Mesothelial cell of epicardium (in vitro differentiated cells): ENCODE results near the gene HSD17B8. TPM values are rescaled to one million over a fixed set of nuclear protein-coding genes. Genes with fewer than 3 reads are reported as not detected.
"Not testable (repeated sequence)": the region's sequence is repeated elsewhere in the genome, so short reads cannot be mapped to it uniquely, and the experiment has no call there.

ENCODE experiments used
- DNase-seq, 2 experiments: peaks; one replicate each; pipeline ENCODE4 v3.0.0; 2021; ENCODE audit warnings: low spot score in 2 of 2; ENCODE audit not compliant: unreplicated experiment in 2 of 2
- H3K27ac Mint-ChIP-seq: 2 replicates; pipeline ENCODE4 v1.8.0; 2021; ENCODE audit warnings: mixed read lengths
- H3K27me3 Mint-ChIP-seq: 2 replicates; pipeline ENCODE4 v1.8.0; 2021; ENCODE audit warnings: low read depth, mixed read lengths
- H3K36me3 Mint-ChIP-seq: 2 replicates; pipeline ENCODE4 v1.8.0; 2021; ENCODE audit warnings: mixed read lengths
- H3K4me1 Mint-ChIP-seq: 2 replicates; pipeline ENCODE4 v1.8.0; 2021; ENCODE audit warnings: mixed read lengths
- H3K4me3 Mint-ChIP-seq: 2 replicates; pipeline ENCODE4 v1.8.0; 2021; ENCODE audit warnings: mild to moderate bottlenecking, moderate library complexity, mixed read lengths
- H3K9me3 Mint-ChIP-seq: 2 replicates; pipeline ENCODE4 v1.8.0; 2021; ENCODE audit warnings: mixed read lengths
- total RNA-seq: library from RNA; stranded (reverse); gene quantifications from 3 replicates; pipeline ENCODE4 v1.2.1, GENCODE V29; 2021
- TF ChIP-seq, protein P1 (sequence below): fragments of 200-600 bp; sonication (generic); IDR thresholded peaks from one replicate; pipeline ENCODE4 v1.5.0; 2021; ENCODE audit warnings: antibody characterized with exemption; ENCODE audit not compliant: unreplicated experiment

The HSD17B8 gene
- total RNA-seq, 1 donor from 2014 or later: 15.0 TPM

DNA sequence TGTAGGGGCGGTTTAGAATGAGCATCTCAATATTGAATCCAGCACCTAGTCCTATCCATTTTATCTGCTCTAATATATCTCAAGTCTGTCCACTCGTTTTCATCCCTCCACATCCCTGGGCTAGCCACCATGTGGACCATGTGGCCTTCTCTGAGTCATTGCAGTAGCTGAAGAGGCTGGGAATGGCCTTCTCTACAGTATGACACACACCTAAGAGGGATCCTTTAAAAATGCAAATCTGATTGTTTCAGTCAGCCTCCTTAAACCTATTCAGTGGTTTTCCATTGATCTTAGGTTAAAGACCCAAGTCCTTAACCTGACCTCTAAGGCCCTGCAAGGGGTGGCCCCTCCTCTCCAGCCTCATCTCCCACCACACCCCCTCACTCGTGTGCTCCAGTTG is 13.2 kb downstream of the HSD17B8 start:
- DNase-seq: no peak
- no peak overlapping the region for H3K4me3 Mint-ChIP-seq
- no peaks in the 10 kb centered on the region for H3K36me3 Mint-ChIP-seq
- H3K27ac Mint-ChIP-seq: no peak overlapping the region
- H3K9me3 Mint-ChIP-seq: peaks cover under 1% of the 10 kb centered on the region
- TF ChIP-seq, protein P1, sequence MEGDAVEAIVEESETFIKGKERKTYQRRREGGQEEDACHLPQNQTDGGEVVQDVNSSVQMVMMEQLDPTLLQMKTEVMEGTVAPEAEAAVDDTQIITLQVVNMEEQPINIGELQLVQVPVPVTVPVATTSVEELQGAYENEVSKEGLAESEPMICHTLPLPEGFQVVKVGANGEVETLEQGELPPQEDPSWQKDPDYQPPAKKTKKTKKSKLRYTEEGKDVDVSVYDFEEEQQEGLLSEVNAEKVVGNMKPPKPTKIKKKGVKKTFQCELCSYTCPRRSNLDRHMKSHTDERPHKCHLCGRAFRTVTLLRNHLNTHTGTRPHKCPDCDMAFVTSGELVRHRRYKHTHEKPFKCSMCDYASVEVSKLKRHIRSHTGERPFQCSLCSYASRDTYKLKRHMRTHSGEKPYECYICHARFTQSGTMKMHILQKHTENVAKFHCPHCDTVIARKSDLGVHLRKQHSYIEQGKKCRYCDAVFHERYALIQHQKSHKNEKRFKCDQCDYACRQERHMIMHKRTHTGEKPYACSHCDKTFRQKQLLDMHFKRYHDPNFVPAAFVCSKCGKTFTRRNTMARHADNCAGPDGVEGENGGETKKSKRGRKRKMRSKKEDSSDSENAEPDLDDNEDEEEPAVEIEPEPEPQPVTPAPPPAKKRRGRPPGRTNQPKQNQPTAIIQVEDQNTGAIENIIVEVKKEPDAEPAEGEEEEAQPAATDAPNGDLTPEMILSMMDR: no peak
- peaks cover 19% of the 10 kb centered on the region for H3K4me1 Mint-ChIP-seq
- H3K27me3 Mint-ChIP-seq: peaks cover 58% of the 10 kb centered on the region

GRCh38 chr6:33226503-33227120 is 22.2 kb downstream of the HSD17B8 start:
- H3K9me3 Mint-ChIP-seq, H3K36me3 Mint-ChIP-seq, DNase-seq, H3K4me1 Mint-ChIP-seq, H3K27ac Mint-ChIP-seq, H3K4me3 Mint-ChIP-seq: not testable (repeated sequence)
- peaks cover 62% of the 10 kb centered on the region for H3K27me3 Mint-ChIP-seq

GRCh38 chr6:33235221-33235634 is 30.8 kb downstream of the HSD17B8 start:
- H3K4me3 Mint-ChIP-seq: no peak overlapping the region
- TF ChIP-seq, protein P1: no peak

GRCh38 chr6:33236328-33236727 is 31.9 kb downstream of the HSD17B8 start:
- H3K27me3 Mint-ChIP-seq: peaks cover 19% of the 10 kb centered on the region
- TF ChIP-seq, protein P1: no peak
- H3K4me1 Mint-ChIP-seq: peaks cover 12% of the 10 kb centered on the region
- H3K9me3 Mint-ChIP-seq: no peaks in the 10 kb centered on the region
- DNase-seq: no peak
- no peak overlapping the region for H3K27ac Mint-ChIP-seq
- no peaks in the 10 kb centered on the region for H3K36me3 Mint-ChIP-seq
- H3K4me3 Mint-ChIP-seq: no peak overlapping the region

More at GRCh38 chr6:33235221-33235634, 30.8 kb downstream of the HSD17B8 start:
- Mint-ChIP-seq H3K36me3 (no peaks in the 10 kb centered on the region), H3K4me1 (peaks cover 12% of the 10 kb centered on the region), H3K27me3 (peaks cover 14% of the 10 kb centered on the region), H3K27ac (peak overlapping the region; percentile 60), H3K9me3 (no peaks in the 10 kb centered on the region)
- no peak for DNase-seq

DNA sequence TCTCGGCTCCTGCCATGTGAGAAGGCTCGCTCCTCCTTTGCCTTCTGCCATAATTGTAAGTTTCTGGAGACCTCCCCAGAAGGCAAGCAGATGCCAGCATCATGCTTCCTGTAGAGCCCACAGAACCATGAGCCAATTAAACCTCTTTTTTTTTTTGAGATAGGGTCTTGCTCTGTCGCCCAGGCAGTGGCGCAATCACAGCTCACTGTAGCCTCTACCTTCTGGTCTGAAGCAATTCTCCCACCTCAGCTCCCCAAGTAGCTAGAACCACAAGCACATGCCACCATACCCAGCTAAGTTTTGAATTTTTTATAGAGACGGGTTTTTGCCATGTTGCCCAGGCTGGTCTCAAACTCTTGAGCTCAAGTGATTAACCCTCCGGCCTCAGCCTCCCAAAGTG is 32.4 kb downstream of the HSD17B8 start:
- DNase-seq: no peak
- TF ChIP-seq, protein P1: no peak
- Mint-ChIP-seq H3K27me3 (peaks cover 18% of the 10 kb centered on the region), H3K27ac (no peak overlapping the region), H3K4me1 (peaks cover 12% of the 10 kb centered on the region), H3K9me3 (no peaks in the 10 kb centered on the region), H3K36me3 (no peaks in the 10 kb centered on the region), H3K4me3 (no peak overlapping the region)

DNA sequence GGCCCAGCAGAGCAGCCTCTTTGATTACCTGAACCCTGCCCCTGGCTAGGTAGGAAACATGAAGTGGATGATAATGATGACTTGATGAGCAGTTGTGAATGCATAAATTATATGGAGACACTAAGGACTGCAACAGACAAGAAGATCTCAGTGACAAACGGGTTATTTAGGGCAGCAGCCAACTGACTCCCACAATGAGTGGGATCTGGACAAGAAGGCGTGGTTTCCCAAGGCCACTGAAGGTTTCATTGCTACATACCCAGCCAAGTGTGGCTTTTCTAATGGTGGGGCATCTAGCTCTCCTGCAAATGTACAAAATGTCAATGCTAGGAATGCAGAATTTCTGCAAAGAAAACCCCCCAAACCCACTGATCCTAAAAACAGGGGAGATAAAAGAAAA is 33.3 kb downstream of the HSD17B8 start:
- H3K27me3 Mint-ChIP-seq: peaks cover 26% of the 10 kb centered on the region
- H3K9me3 Mint-ChIP-seq: no peaks in the 10 kb centered on the region
- no peak for DNase-seq
- TF ChIP-seq, protein P1: no peak
- H3K4me3 Mint-ChIP-seq: no peak overlapping the region
- no peaks in the 10 kb centered on the region for H3K36me3 Mint-ChIP-seq
- H3K4me1 Mint-ChIP-seq: peaks cover 12% of the 10 kb centered on the region
- no peak overlapping the region for H3K27ac Mint-ChIP-seq
